MM.1S (cell line): ENCODE results near the gene ZNF277.

Experiments used
- DNase-seq: peaks from one replicate; pipeline ENCODE4 v3.0.0-alpha.2; 2015
- H2AFZ ChIP-seq: fragments of 300-600 bp; sonication (generic); 2 replicates; pipeline ENCODE4 v1.6.0; 2016; ENCODE audit warnings: antibody characterized with exemption, low read length
- H3F3A ChIP-seq: fragments of 300-600 bp; sonication (generic); 2 replicates; pipeline ENCODE4 v1.6.1; 2016; ENCODE audit warnings: mild to moderate bottlenecking, antibody characterized with exemption, low read length, moderate library complexity, mixed read lengths; ENCODE audit not compliant: insufficient read depth
- H3K27ac ChIP-seq: fragments of 300-600 bp; sonication (generic); 2 replicates; pipeline ENCODE4 v1.5.1; 2016; ENCODE audit warnings: mild to moderate bottlenecking, low read length
- H3K27me3 ChIP-seq: fragments of 300-600 bp; sonication (generic); replicated peaks from 2 replicates; pipeline ENCODE4 v1.6.0; 2016; ENCODE audit warnings: low read length; ENCODE audit not compliant: insufficient read depth
- H3K36me3 ChIP-seq: fragments of 300-600 bp; sonication (generic); replicated peaks from 2 replicates; pipeline ENCODE4 v1.6.1; 2016; ENCODE audit warnings: mild to moderate bottlenecking, low read length, mixed read lengths; ENCODE audit not compliant: insufficient read depth
- H3K4me1 ChIP-seq: fragments of 300-600 bp; sonication (generic); 2 replicates; pipeline ENCODE4 v1.6.1; 2016; ENCODE audit warnings: low read length, mixed read lengths
- H3K4me2 ChIP-seq: fragments of 300-600 bp; sonication (generic); 2 replicates; pipeline ENCODE4 v1.6.0; 2016; ENCODE audit warnings: low read depth, low read length
- H3K4me3 ChIP-seq: fragments of 300-600 bp; sonication (generic); 2 replicates; pipeline ENCODE4 v1.5.1; 2016; ENCODE audit warnings: low read length, mixed read lengths
- H3K79me2 ChIP-seq: fragments of 300-600 bp; sonication (generic); 2 replicates; pipeline ENCODE4 v1.6.1; 2016; ENCODE audit warnings: mixed run types, low read length, mixed read lengths
- H3K9ac ChIP-seq: fragments of 300-600 bp; sonication (generic); 2 replicates; pipeline ENCODE4 v1.6.1; 2016; ENCODE audit warnings: low read length, mixed read lengths
- H3K9me2 ChIP-seq: fragments of 300-600 bp; sonication (generic); replicated peaks from 2 replicates; pipeline ENCODE4 v1.6.1; 2016; ENCODE audit warnings: mild to moderate bottlenecking, low read length, mixed read lengths; ENCODE audit not compliant: insufficient read depth
- H3K9me3 ChIP-seq: fragments of 300-600 bp; sonication (generic); replicated peaks from 2 replicates; pipeline ENCODE4 v1.6.1; 2016; ENCODE audit warnings: mild to moderate bottlenecking, low read length, mixed read lengths; ENCODE audit not compliant: insufficient read depth
- H4K20me1 ChIP-seq: fragments of 300-600 bp; sonication (generic); 2 replicates; pipeline ENCODE4 v1.6.1; 2016; ENCODE audit warnings: mild to moderate bottlenecking, low read length, moderate library complexity, mixed read lengths; ENCODE audit not compliant: insufficient read depth
- EZH2 ChIP-seq: fragments of 300-600 bp; sonication (generic); optimal IDR thresholded peaks from 2 replicates; pipeline ENCODE3; 2017; ENCODE audit warnings: low read depth, mild to moderate bottlenecking, antibody characterized with exemption, low read length, mixed read lengths
- EZH2phosphoT487 ChIP-seq: fragments of 300-600 bp; sonication (generic); IDR thresholded peaks from 2 replicates; pipeline ENCODE4 v1.6.1; 2018; ENCODE audit warnings: antibody characterized with exemption, low read length
- TF ChIP-seq, protein P1 (sequence below): fragments of 300-600 bp; sonication (generic); IDR thresholded peaks from 2 replicates; pipeline ENCODE4 v1.5.1; 2016; ENCODE audit warnings: antibody characterized with exemption, low read length, mixed read lengths

The ZNF277 gene

DNA sequence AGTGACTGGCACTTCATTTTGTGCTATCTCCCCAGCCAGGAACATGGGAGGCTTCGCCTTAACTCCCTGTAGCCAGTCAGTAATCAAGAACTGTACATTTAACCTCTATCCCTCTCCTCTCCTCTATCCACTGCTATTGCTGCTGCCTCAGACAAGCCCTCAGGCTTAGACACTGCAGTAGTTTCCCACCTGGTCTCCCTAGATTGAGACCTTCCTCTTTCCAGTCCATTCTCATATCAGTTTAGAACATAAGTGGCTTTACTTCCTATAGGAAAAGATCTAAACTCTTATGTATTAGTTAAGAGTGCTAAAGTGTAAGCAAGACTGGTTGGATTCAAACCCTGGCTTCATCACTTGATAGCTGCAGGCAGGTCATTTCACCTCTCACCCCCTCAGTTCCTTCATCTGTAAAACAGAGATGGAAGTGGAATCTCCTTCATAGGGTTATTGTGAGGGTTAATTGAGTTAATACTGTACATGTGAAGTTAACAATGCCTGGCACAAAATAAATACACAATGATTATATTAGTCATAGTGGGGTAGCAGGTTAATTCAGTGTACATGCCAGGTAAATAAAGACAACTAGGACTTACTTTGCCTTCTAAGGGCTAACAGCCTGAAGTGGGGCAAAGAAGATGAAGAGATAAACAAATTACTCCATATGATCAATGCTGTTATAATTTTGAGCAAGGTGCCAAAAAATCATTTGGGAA is 76.1 kb downstream of the ZNF277 start:
- Histone ChIP-seq H3K27ac (no peak overlapping the region), H3K27me3 (no peaks in the 10 kb centered on the region), H3K9me2 (no peaks in the 10 kb centered on the region), H3K9ac (no peak overlapping the region), H3K4me1 (no peaks in the 10 kb centered on the region), H3K79me2 (no peaks in the 10 kb centered on the region), H3F3A (no peaks in the 10 kb centered on the region), H2AFZ (no peak overlapping the region), H3K36me3 (no peaks in the 10 kb centered on the region), H4K20me1 (no peaks in the 10 kb centered on the region), H3K4me2 (no peak overlapping the region), H3K9me3 (no peaks in the 10 kb centered on the region), H3K4me3 (no peak overlapping the region)
- TF ChIP-seq EZH2phosphoT487 = no peak
- no peak for TF ChIP-seq EZH2
- TF ChIP-seq, protein P1, sequence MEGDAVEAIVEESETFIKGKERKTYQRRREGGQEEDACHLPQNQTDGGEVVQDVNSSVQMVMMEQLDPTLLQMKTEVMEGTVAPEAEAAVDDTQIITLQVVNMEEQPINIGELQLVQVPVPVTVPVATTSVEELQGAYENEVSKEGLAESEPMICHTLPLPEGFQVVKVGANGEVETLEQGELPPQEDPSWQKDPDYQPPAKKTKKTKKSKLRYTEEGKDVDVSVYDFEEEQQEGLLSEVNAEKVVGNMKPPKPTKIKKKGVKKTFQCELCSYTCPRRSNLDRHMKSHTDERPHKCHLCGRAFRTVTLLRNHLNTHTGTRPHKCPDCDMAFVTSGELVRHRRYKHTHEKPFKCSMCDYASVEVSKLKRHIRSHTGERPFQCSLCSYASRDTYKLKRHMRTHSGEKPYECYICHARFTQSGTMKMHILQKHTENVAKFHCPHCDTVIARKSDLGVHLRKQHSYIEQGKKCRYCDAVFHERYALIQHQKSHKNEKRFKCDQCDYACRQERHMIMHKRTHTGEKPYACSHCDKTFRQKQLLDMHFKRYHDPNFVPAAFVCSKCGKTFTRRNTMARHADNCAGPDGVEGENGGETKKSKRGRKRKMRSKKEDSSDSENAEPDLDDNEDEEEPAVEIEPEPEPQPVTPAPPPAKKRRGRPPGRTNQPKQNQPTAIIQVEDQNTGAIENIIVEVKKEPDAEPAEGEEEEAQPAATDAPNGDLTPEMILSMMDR = no peak
- DNase-seq = no peak

- H3K27ac ChIP-seq = no peak overlapping the region
- H2AFZ ChIP-seq = no peak overlapping the region
- no peaks in the 10 kb centered on the region for H3K79me2 ChIP-seq
- no peaks in the 10 kb centered on the region for H3K36me3 ChIP-seq
- H4K20me1 ChIP-seq = no peaks in the 10 kb centered on the region
- H3K4me3 ChIP-seq = no peak overlapping the region
- no peak overlapping the region for H3K9ac ChIP-seq
- TF ChIP-seq, protein P1 = no peak
- no peak for TF ChIP-seq EZH2phosphoT487
- no peak for TF ChIP-seq EZH2
- no peaks in the 10 kb centered on the region for H3K9me3 ChIP-seq
- H3K9me2 ChIP-seq = no peaks in the 10 kb centered on the region
- H3K4me2 ChIP-seq = no peak overlapping the region
- no peaks in the 10 kb centered on the region for H3K27me3 ChIP-seq
- no peaks in the 10 kb centered on the region for H3F3A ChIP-seq
- 0 out of 2 replicates have a peak, but pooled peaks cover 6% of the 10 kb centered on the region for H3K4me1 ChIP-seq
- peak; percentile 39 for DNase-seq
Observed at GRCh38 chr7:112283382-112283910, 77.0 kb downstream of the ZNF277 start.

GRCh38 chr7:112286250-112287086 is 80.0 kb downstream of the ZNF277 start:
- Histone ChIP-seq H3K36me3 (no peaks in the 10 kb centered on the region), H3K9me2 (no peaks in the 10 kb centered on the region), H2AFZ (no peak overlapping the region), H3K4me2 (no peak overlapping the region), H3K79me2 (no peaks in the 10 kb centered on the region), H3F3A (no peaks in the 10 kb centered on the region), H3K27ac (no peak overlapping the region), H4K20me1 (no peaks in the 10 kb centered on the region), H3K9me3 (no peaks in the 10 kb centered on the region), H3K4me1 (0 out of 2 replicates have a peak, but pooled peaks cover 7% of the 10 kb centered on the region), H3K27me3 (no peaks in the 10 kb centered on the region), H3K9ac (no peak overlapping the region), H3K4me3 (no peak overlapping the region)
- no peak for DNase-seq
- TF ChIP-seq EZH2 (no peak), EZH2phosphoT487 (no peak)
- TF ChIP-seq, protein P1 = no peak
